ENCODE results near the gene ITGB3.
"Not testable (repeated sequence)": the region's sequence is repeated elsewhere in the genome, so short reads cannot be mapped to it uniquely, and the experiment has no call there.

The ITGB3 gene

GRCh38 chr17:47253541-47254402, at the start of gene ITGB3:
Gene ITGB3, plus strand, starts transcription at chr17:47253827. Its CDS starts 35 bp downstream, at chr17:47253862.
- DNase-seq = peak; percentile 64 to 69

GRCh38 chr17:47203984-47204721, 49.5 kb upstream of the ITGB3 start:
- DNase-seq = peak; percentile 56 to 70

- DNase-seq = peak; percentile 28 to 34
These were observed 48.8 kb upstream of the ITGB3 start for GRCh38 chr17:47204722-47205418.

GRCh38 chr17:47205419-47205963, 48.1 kb upstream of the ITGB3 start:
- peak; percentile 54 to 70 for DNase-seq

GRCh38 chr17:47207143-47208067, 46.2 kb upstream of the ITGB3 start:
- DNase-seq = no peak

- DNase-seq = no peak
These were observed 44.7 kb upstream of the ITGB3 start, which contains the start of gene MYL4 for GRCh38 chr17:47208744-47209488. Gene MYL4, plus strand, starts transcription at chr17:47209348. Its CDS starts 75 bp downstream, at chr17:47209423.

- DNase-seq = no peak
These were observed 44.1 kb upstream of the ITGB3 start for GRCh38 chr17:47209499-47209898.

- DNase-seq = no peak
These were observed 43.5 kb upstream of the ITGB3 start for GRCh38 chr17:47210105-47210504.

GRCh38 chr17:47210779-47211178, 42.8 kb upstream of the ITGB3 start:
- no peak for DNase-seq

GRCh38 chr17:47212458-47212857, 41.2 kb upstream of the ITGB3 start:
- DNase-seq = no peak

- DNase-seq = no peak
These were observed 40.1 kb upstream of the ITGB3 start for GRCh38 chr17:47213540-47213939.

- no peak for DNase-seq
These were observed 38.7 kb upstream of the ITGB3 start for GRCh38 chr17:47214931-47215330.

GRCh38 chr17:47216821-47217220, 36.8 kb upstream of the ITGB3 start:
- not testable (repeated sequence) for DNase-seq

- DNase-seq = not testable (repeated sequence)
These were observed 36.3 kb upstream of the ITGB3 start for GRCh38 chr17:47217279-47217678.

- DNase-seq = no peak
These were observed 34.7 kb upstream of the ITGB3 start for GRCh38 chr17:47218896-47219430.

- DNase-seq = no peak
These were observed 33.8 kb upstream of the ITGB3 start for GRCh38 chr17:47219621-47220475.

GRCh38 chr17:47220531-47220999, 33.1 kb upstream of the ITGB3 start:
- no peak for DNase-seq

GRCh38 chr17:47221154-47221553, 32.5 kb upstream of the ITGB3 start:
- DNase-seq = no peak

GRCh38 chr17:47222047-47222446, 31.6 kb upstream of the ITGB3 start:
- DNase-seq = no peak

- no peak for DNase-seq
These were observed 30.6 kb upstream of the ITGB3 start for GRCh38 chr17:47223007-47223406.

Data from activated CD4-positive, alpha-beta T cell treated with anti-CD3 and anti-CD28 coated beads, Interleukin-2, amount 50 U/mL, for 48 hours (primary cell).